Adipose tissue (tissue), 3 donors: Measurements from ENCODE around the gene TMC1. TPM values are rescaled to one million over a fixed set of nuclear protein-coding genes. Genes with fewer than 3 reads are reported as not detected.

Experiments used
- H3K27ac ChIP-seq: one replicate; pipeline ENCODE4 v1.5.1; 2013; ENCODE audit warnings: low read depth, low read length
- WGBS, 3 donors: extraction: QIAGEN DNeasy Blood & Tissue Kit; methylation state at CpG; one replicate each; pipeline ENCODE4 v1.1.7; 2013; 5-methylcytosine and 5-hydroxymethylcytosine counted together
- polyA plus RNA-seq, 3 donors: library from polyadenylated mRNA; stranded (reverse); fragments of 200-250 nt; gene quantifications; one replicate each; pipeline ENCODE4 v1.2.3, GENCODE V29; 2013
- donor health status: healthy with polysubstance abuse.
- donor health status: Bipolar disorder and iron deficiency.
- donor health status: healthy.

Gene TMC1
- polyA plus RNA-seq, 3 donors, result 0.19 to 1.9 TPM; not detected in 1

GRCh38 chr9:72863456-72864094 is 342.2 kb downstream of the TMC1 start:
- no peak overlapping the region for H3K27ac ChIP-seq
- WGBS, 3 donors, result 36 to 54% (median 51%) methylated on average over 4 of the region's 4 CpGs

GRCh38 chr9:72864327-72864726 is 342.9 kb downstream of the TMC1 start:
- no peak overlapping the region for H3K27ac ChIP-seq
- 85 to 100% (median 90%) methylated on average over 1 of the region's 1 CpG for WGBS, 3 donors

GRCh38 chr9:72871685-72872084 is 350.3 kb downstream of the TMC1 start:
- H3K27ac ChIP-seq, result no peak overlapping the region
- WGBS, 3 donors, result 42 to 53% (median 43%) methylated on average over 3 of the region's 3 CpGs

- WGBS, 3 donors, result 73 to 82% (median 77%) methylated on average over 2 of the region's 2 CpGs
Observed at GRCh38 chr9:72872718-72873117, 351.3 kb downstream of the TMC1 start.

GRCh38 chr9:72873456-72873855 is 352.0 kb downstream of the TMC1 start:
- 27 to 64% (median 46%) methylated on average over 1 of the region's 1 CpG for WGBS, 3 donors
- H3K27ac ChIP-seq, result no peak overlapping the region

More at GRCh38 chr9:72872718-72873117, 351.3 kb downstream of the TMC1 start:
- no peak overlapping the region for H3K27ac ChIP-seq

GRCh38 chr9:72874344-72874743 is 352.9 kb downstream of the TMC1 start:
- no peak overlapping the region for H3K27ac ChIP-seq

GRCh38 chr9:72875221-72875620 is 353.8 kb downstream of the TMC1 start:
- no peak overlapping the region for H3K27ac ChIP-seq

More at GRCh38 chr9:72874344-72874743, 352.9 kb downstream of the TMC1 start:
- 92 to 95% (median 95%) methylated on average over 2 of the region's 2 CpGs for WGBS, 3 donors

GRCh38 chr9:72880821-72881220 is 359.4 kb downstream of the TMC1 start:
- 51 to 87% (median 71%) methylated on average over 2 of the region's 2 CpGs for whole genome bisulfite sequencing, 3 donors
- H3K27ac ChIP-seq, result no peak overlapping the region

GRCh38 chr9:72882117-72882775 is 360.8 kb downstream of the TMC1 start:
- H3K27ac ChIP-seq, result no peak overlapping the region
- WGBS, 3 donors, result 82 to 92% (median 91%) methylated on average over 6 of the region's 6 CpGs

GRCh38 chr9:72883875-72884274 is 362.5 kb downstream of the TMC1 start:
- 80 to 95% (median 88%) methylated on average over 3 of the region's 3 CpGs for WGBS, 3 donors
- H3K27ac ChIP-seq, result no peak overlapping the region

- H3K27ac ChIP-seq, result no peak overlapping the region
- WGBS, 3 donors, result 73 to 83% (median 74%) methylated on average over 1 of the region's 1 CpG
Observed at GRCh38 chr9:72884508-72884907, 363.1 kb downstream of the TMC1 start.

Other genes starting within 250 kb of the TMC1 start
- 100 to 1,000 TPM in 2 of 3 donors, 10 to 100 TPM in 1; 61.1 to 269 (median 205) TPM for gene ZFAND5, start 156.4 kb upstream of the TMC1 start, polyA plus RNA-seq